ENCODE results near the gene SLC25A38. TPM values are rescaled to one million over a fixed set of nuclear protein-coding genes. Genes with fewer than 3 reads are reported as not detected.

Gene SLC25A38
- total and polyA plus RNA-seq, 9 of the 15 experiments (the other 6 are each of a cell fraction or from before 2014, with no cell fraction given) = 13.5 to 51.1 (median 30.6) TPM

DNA sequence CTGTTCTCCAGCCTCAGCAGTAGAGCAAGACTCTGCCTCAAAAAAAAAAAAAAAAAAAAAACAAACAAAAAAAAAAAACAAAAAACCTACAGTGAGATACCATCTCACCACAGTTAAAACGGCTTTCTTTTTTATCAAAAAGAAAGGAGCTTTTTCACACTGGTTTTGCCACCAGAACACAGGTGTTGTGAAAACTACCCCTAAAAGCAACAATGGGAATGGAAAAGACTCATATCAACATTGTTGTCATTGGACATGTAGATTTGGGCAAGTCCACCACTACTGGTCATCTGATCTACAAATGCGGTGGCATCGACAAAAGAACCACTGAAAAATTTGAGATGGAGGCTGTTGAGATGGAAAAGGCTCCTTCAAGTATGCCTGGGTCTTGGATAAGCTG lies 24.8 kb upstream of the SLC25A38 start:
- no TSS peak for BruUV-seq (replicated peaks)
- H3K4me2 ChIP-seq (ENCODE audit: insufficient read depth, low read length) = no peak overlapping the region
- no peaks in the 10 kb centered on the region for H3K79me2 ChIP-seq (ENCODE audit: control insufficient read depth, insufficient read depth, low read length)
- H3K27ac ChIP-seq (ENCODE audit: extremely low read depth, low read depth, low read length) = no peak overlapping the region
- H3K4me1 ChIP-seq (replicated peaks in 1 of 2; ENCODE audit: control insufficient read depth in 2 of 2, insufficient read depth in 2 of 2, low read length in 2 of 2) = peaks cover 0 to 17% of the 10 kb centered on the region in 2 experiments; a peak in 2 of 5 replicates
- no peak overlapping the region for H3K9ac ChIP-seq (ENCODE audit: insufficient read depth in 1 of 2, low read depth in 2 of 2, low read length in 2 of 2)
- H3K9me3 ChIP-seq (replicated peaks; ENCODE audit: control insufficient read depth, insufficient read depth, low read depth, low read length) = no peaks in the 10 kb centered on the region
- in situ Hi-C loops (cut with MboI) = no loop called here
- POLR2A ChIA-PET = interaction anchor here (0.6 kb wide), 1 partner anchor 225 kb away, joined by 5 read pairs; no protein-coding TSS in a partner anchor
- DNase-seq (ENCODE audit: extremely low read depth in 1 of 4, low spot score in 3 of 4) (no peak), ATAC-seq (no peak), FAIRE-seq (no peak)
- peak; percentile 61 for TF ChIP-seq ZNF384 (IDR thresholded peaks at IDR 0.05; ENCODE audit: low read depth, low read length)
- TF ChIP-seq, protein P1, sequence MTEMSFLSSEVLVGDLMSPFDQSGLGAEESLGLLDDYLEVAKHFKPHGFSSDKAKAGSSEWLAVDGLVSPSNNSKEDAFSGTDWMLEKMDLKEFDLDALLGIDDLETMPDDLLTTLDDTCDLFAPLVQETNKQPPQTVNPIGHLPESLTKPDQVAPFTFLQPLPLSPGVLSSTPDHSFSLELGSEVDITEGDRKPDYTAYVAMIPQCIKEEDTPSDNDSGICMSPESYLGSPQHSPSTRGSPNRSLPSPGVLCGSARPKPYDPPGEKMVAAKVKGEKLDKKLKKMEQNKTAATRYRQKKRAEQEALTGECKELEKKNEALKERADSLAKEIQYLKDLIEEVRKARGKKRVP (CRISPR knock-in tag; IDR thresholded peaks at IDR 0.05) = no peak
- H4K20me1 ChIP-seq (replicated peaks; ENCODE audit: control insufficient read depth, insufficient read depth, low read length) = no peaks in the 10 kb centered on the region
- peaks cover 0 to 13% of the 10 kb centered on the region in 2 experiments; a peak in 4 of 5 replicates for H3K27me3 ChIP-seq (ENCODE audit: control insufficient read depth in 2 of 2, insufficient read depth in 2 of 2, low read length in 2 of 2)
- intact Hi-C loops (cut with micrococcal nuclease) = no loop called here
- WGBS (ENCODE audit: insufficient coverage, low coverage, missing lambda C conversion rate) = 4% methylated on average over 3 of the region's 3 CpGs
- H3K9me1 ChIP-seq (ENCODE audit: control insufficient read depth, insufficient read depth, low read length) = no peaks in the 10 kb centered on the region
- no peak overlapping the region for H2AFZ ChIP-seq (ENCODE audit: low read depth, low read length)
- H3K4me3 ChIP-seq = no peak overlapping the region
- H3K36me3 ChIP-seq (ENCODE audit: control insufficient read depth, insufficient read depth, low read length) = no peaks in the 10 kb centered on the region
- CTCF ChIA-PET (ENCODE audit: low intra/inter-chr PET ratio) = interaction anchor here (0.7 kb wide), 1 partner anchor 15 kb away, joined by 3 read pairs; no protein-coding TSS in a partner anchor

GRCh38 chr3:39361252-39361927 lies 21.8 kb upstream of the SLC25A38 start:
- Histone ChIP-seq H3K27ac (ENCODE audit: extremely low read depth, low read depth, low read length) (no peak overlapping the region), H3K9ac (ENCODE audit: insufficient read depth in 1 of 2, low read depth in 2 of 2, low read length in 2 of 2) (no peak overlapping the region), H3K9me3 (replicated peaks; ENCODE audit: control insufficient read depth, insufficient read depth, low read depth, low read length) (no peaks in the 10 kb centered on the region), H3K4me3 (no peak overlapping the region), H3K27me3 (ENCODE audit: control insufficient read depth in 2 of 2, insufficient read depth in 2 of 2, low read length in 2 of 2) (peaks cover 0 to 13% of the 10 kb centered on the region in 2 experiments), H3K9me1 (ENCODE audit: control insufficient read depth, insufficient read depth, low read length) (no peaks in the 10 kb centered on the region), H2AFZ (ENCODE audit: low read depth, low read length) (0 out of 2 replicates have a peak overlapping the region, but pooled peaks have one; percentile 5), H4K20me1 (replicated peaks; ENCODE audit: control insufficient read depth, insufficient read depth, low read length) (no peaks in the 10 kb centered on the region), H3K36me3 (ENCODE audit: control insufficient read depth, insufficient read depth, low read length) (no peaks in the 10 kb centered on the region), H3K4me1 (replicated peaks in 1 of 2; ENCODE audit: control insufficient read depth in 2 of 2, insufficient read depth in 2 of 2, low read length in 2 of 2) (peaks cover 0 to 11% of the 10 kb centered on the region in 2 experiments; a peak in 2 of 5 replicates), H3K4me2 (ENCODE audit: insufficient read depth, low read length) (no peak overlapping the region), H3K79me2 (ENCODE audit: control insufficient read depth, insufficient read depth, low read length) (no peaks in the 10 kb centered on the region)
- 5% methylated on average over 8 of the region's 8 CpGs for WGBS (ENCODE audit: insufficient coverage, low coverage, missing lambda C conversion rate)
- in situ Hi-C loops (cut with MboI) = no loop called here
- ATAC-seq (peak; percentile 45; the same call in 2 of the 3 replicates), FAIRE-seq (no peak), DNase-seq (ENCODE audit: extremely low read depth in 1 of 4, low spot score in 3 of 4) (no peak)
- no TSS peak for BruUV-seq (replicated peaks)
- CTCF ChIA-PET (ENCODE audit: low intra/inter-chr PET ratio) = no interaction called here
- intact Hi-C loops (cut with micrococcal nuclease) = no loop called here
- POLR2A ChIA-PET = interaction anchor here (0.6 to 1.1 kb wide), 3 partner anchors 12 to 624 kb away, joined by 3 to 4 read pairs (median 3); no protein-coding TSS in a partner anchor
- TF ChIP-seq NELFE (IDR thresholded peaks at IDR 0.05; ENCODE audit: insufficient read depth, insufficient read length) (no peak), ZNF311 (CRISPR knock-in tag; IDR thresholded peaks at IDR 0.05) (0 out of 2 replicates have a peak, but pooled peaks have one; percentile 28), STAT5B (CRISPR knock-in tag; IDR thresholded peaks at IDR 0.05) (no peak), ZNF76 (CRISPR knock-in tag; IDR thresholded peaks at IDR 0.05; ENCODE audit: borderline replicate concordance) (peak; percentile 24; the same call in 1 of the 2 replicates), NFRKB (IDR thresholded peaks at IDR 0.05; ENCODE audit: low read depth) (no peak), GTF2E2 (tag; IDR thresholded peaks at IDR 0.05) (no peak), SAP30 (IDR thresholded peaks at IDR 0.05; ENCODE audit: borderline replicate concordance, insufficient read depth, low read depth, low read length, poor library complexity, severe bottlenecking) (no peak), HDAC6 (IDR thresholded peaks at IDR 0.05; ENCODE audit: low read depth, low read length) (no peak)
- TF ChIP-seq, protein P2, sequence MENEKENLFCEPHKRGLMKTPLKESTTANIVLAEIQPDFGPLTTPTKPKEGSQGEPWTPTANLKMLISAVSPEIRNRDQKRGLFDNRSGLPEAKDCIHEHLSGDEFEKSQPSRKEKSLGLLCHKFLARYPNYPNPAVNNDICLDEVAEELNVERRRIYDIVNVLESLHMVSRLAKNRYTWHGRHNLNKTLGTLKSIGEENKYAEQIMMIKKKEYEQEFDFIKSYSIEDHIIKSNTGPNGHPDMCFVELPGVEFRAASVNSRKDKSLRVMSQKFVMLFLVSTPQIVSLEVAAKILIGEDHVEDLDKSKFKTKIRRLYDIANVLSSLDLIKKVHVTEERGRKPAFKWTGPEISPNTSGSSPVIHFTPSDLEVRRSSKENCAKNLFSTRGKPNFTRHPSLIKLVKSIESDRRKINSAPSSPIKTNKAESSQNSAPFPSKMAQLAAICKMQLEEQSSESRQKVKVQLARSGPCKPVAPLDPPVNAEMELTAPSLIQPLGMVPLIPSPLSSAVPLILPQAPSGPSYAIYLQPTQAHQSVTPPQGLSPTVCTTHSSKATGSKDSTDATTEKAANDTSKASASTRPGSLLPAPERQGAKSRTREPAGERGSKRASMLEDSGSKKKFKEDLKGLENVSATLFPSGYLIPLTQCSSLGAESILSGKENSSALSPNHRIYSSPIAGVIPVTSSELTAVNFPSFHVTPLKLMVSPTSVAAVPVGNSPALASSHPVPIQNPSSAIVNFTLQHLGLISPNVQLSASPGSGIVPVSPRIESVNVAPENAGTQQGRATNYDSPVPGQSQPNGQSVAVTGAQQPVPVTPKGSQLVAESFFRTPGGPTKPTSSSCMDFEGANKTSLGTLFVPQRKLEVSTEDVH (IDR thresholded peaks at IDR 0.05; ENCODE audit: low read depth, partially characterized antibody) = no peak

Measured in K562 (cell line).